Type B pancreatic cell (in vitro differentiated cells): ENCODE data around the gene KCNJ6. TPM values are rescaled to one million over a fixed set of nuclear protein-coding genes. Genes with fewer than 3 reads are reported as not detected.

ENCODE experiments used
- DNase-seq: peaks from one replicate; pipeline ENCODE4 v3.0.0; 2021; ENCODE audit warnings: mixed read lengths; ENCODE audit not compliant: unreplicated experiment; ENCODE audit errors: extremely low spot score
- H3K27ac Mint-ChIP-seq: 2 replicates; pipeline ENCODE4 v1.8.0; 2021; ENCODE audit warnings: mild to moderate bottlenecking, mixed read lengths
- H3K27me3 Mint-ChIP-seq: 2 replicates; pipeline ENCODE4 v1.8.0; 2021; ENCODE audit warnings: mixed read lengths
- H3K36me3 Mint-ChIP-seq: 2 replicates; pipeline ENCODE4 v1.8.0; 2021; ENCODE audit warnings: mixed read lengths
- H3K4me1 Mint-ChIP-seq: one replicate; pipeline ENCODE4 v1.8.0; 2021; ENCODE audit warnings: mixed read lengths; ENCODE audit not compliant: unreplicated experiment
- H3K4me3 Mint-ChIP-seq: 2 replicates; pipeline ENCODE4 v1.8.0; 2021; ENCODE audit warnings: mild to moderate bottlenecking, mixed read lengths
- H3K9me3 Mint-ChIP-seq: 2 replicates; pipeline ENCODE4 v1.8.0; 2021; ENCODE audit warnings: mixed read lengths
- CTCF ChIP-seq: fragments of 200-600 bp; sonication (generic); conservative IDR thresholded peaks from 2 replicates; pipeline ENCODE4 v1.5.0; 2021; ENCODE audit warnings: antibody characterized with exemption, mild to moderate bottlenecking
- total RNA-seq: library from RNA; stranded (reverse); gene quantifications from 2 replicates; pipeline ENCODE4 v1.2.1, GENCODE V29; 2021; ENCODE audit warnings: low replicate concordance

The KCNJ6 gene
- total RNA-seq, 1 donor from 2014 or later, result 2.1 TPM

GRCh38 chr21:37688952-37689659 lies 227.2 kb downstream of the KCNJ6 start:
- H3K4me1 Mint-ChIP-seq, result no peaks in the 10 kb centered on the region
- no peak overlapping the region for H3K27ac Mint-ChIP-seq
- no peaks in the 10 kb centered on the region for H3K36me3 Mint-ChIP-seq
- H3K27me3 Mint-ChIP-seq, result no peaks in the 10 kb centered on the region
- H3K9me3 Mint-ChIP-seq, result no peaks in the 10 kb centered on the region
- no peak overlapping the region for H3K4me3 Mint-ChIP-seq
- no peak for DNase-seq
- no peak for TF ChIP-seq CTCF

- Mint-ChIP-seq H3K9me3 (no peaks in the 10 kb centered on the region), H3K4me3 (no peak overlapping the region), H3K27me3 (no peaks in the 10 kb centered on the region), H3K4me1 (no peaks in the 10 kb centered on the region), H3K27ac (peak overlapping the region; percentile 42), H3K36me3 (no peaks in the 10 kb centered on the region)
- no peak for DNase-seq
- no peak for TF ChIP-seq CTCF
Measured at GRCh38 chr21:37686991-37687810, 229.1 kb downstream of the KCNJ6 start.

- no peak overlapping the region for H3K4me3 Mint-ChIP-seq
- TF ChIP-seq CTCF, result no peak
- H3K36me3 Mint-ChIP-seq, result no peaks in the 10 kb centered on the region
- no peak overlapping the region for H3K27ac Mint-ChIP-seq
- no peak for DNase-seq
- H3K9me3 Mint-ChIP-seq, result no peaks in the 10 kb centered on the region
- H3K27me3 Mint-ChIP-seq, result peaks cover 9% of the 10 kb centered on the region
- no peaks in the 10 kb centered on the region for H3K4me1 Mint-ChIP-seq
Measured at GRCh38 chr21:37684547-37684946, 231.7 kb downstream of the KCNJ6 start.

GRCh38 chr21:37684115-37684493 lies 232.2 kb downstream of the KCNJ6 start:
- H3K27ac Mint-ChIP-seq, result no peak overlapping the region
- DNase-seq, result no peak
- H3K36me3 Mint-ChIP-seq, result no peaks in the 10 kb centered on the region
- peaks cover 9% of the 10 kb centered on the region for H3K27me3 Mint-ChIP-seq
- H3K9me3 Mint-ChIP-seq, result no peaks in the 10 kb centered on the region
- no peak overlapping the region for H3K4me3 Mint-ChIP-seq
- H3K4me1 Mint-ChIP-seq, result no peaks in the 10 kb centered on the region
- TF ChIP-seq CTCF, result no peak

- Mint-ChIP-seq H3K9me3 (peaks cover 2% of the 10 kb centered on the region), H3K4me3 (no peak overlapping the region), H3K27me3 (peaks cover 10% of the 10 kb centered on the region), H3K4me1 (no peaks in the 10 kb centered on the region), H3K27ac (no peak overlapping the region), H3K36me3 (no peaks in the 10 kb centered on the region)
- no peak for TF ChIP-seq CTCF
- no peak for DNase-seq
Measured at GRCh38 chr21:37683396-37684114, 232.7 kb downstream of the KCNJ6 start.
